ENCODE data around the gene STAT3. TPM values are rescaled to one million over a fixed set of nuclear protein-coding genes. Genes with fewer than 3 reads are reported as not detected.
A peak's percentile ranks its signal among the peaks of the same experiment; 100 is the strongest.

The STAT3 gene
- total and polyA plus RNA-seq, 2 of the 13 experiments (the other 11 are each of a cell fraction or from before 2014, with no cell fraction given): 61.8 to 62.4 TPM

DNA sequence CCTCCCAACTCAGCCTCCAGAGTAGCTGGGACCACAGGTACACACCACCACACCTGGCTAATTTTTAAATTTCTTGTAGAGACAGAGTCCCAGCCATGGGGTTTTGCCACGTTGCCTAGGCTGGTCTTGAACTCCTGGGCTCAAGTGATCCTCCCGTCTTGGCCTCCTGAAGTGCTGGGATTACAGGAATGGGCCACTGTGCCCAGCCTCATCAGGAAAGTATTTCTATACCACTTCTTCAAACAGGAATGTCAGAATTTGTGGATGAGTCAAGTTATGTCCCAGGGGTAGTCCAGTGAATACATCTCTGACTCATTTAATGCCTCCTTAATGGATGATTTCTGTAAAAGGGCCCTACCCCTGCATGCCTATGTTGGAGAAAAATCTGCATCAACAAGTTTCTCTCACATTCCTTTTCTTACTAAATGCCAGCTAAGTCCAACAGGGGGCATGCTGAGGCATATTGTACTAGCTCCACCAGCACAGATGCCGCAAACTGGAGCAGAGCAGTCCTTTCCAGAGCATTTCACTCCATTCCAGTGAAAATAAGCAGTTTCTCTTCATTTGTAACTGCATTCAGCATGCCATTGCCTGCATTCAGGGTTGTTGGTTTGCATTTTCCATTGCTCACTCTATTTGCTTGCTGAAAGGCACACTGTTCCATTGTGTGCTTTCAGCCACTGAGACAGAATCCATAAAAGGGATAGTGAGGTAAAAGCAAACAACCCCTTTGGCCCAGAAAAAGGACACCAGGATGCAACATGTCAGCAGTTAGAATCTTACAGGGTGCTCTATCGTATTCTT lies 40.1 kb upstream of the STAT3 start (continued):
- TF ChIP-seq, protein P1, sequence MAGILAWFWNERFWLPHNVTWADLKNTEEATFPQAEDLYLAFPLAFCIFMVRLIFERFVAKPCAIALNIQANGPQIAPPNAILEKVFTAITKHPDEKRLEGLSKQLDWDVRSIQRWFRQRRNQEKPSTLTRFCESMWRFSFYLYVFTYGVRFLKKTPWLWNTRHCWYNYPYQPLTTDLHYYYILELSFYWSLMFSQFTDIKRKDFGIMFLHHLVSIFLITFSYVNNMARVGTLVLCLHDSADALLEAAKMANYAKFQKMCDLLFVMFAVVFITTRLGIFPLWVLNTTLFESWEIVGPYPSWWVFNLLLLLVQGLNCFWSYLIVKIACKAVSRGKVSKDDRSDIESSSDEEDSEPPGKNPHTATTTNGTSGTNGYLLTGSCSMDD (CRISPR knock-in tag; IDR thresholded peaks at IDR 0.05): no peak
- no peak for TF ChIP-seq SP140L (CRISPR knock-in tag; IDR thresholded peaks at IDR 0.05; ENCODE audit: borderline replicate concordance)
- TF ChIP-seq, protein P2, sequence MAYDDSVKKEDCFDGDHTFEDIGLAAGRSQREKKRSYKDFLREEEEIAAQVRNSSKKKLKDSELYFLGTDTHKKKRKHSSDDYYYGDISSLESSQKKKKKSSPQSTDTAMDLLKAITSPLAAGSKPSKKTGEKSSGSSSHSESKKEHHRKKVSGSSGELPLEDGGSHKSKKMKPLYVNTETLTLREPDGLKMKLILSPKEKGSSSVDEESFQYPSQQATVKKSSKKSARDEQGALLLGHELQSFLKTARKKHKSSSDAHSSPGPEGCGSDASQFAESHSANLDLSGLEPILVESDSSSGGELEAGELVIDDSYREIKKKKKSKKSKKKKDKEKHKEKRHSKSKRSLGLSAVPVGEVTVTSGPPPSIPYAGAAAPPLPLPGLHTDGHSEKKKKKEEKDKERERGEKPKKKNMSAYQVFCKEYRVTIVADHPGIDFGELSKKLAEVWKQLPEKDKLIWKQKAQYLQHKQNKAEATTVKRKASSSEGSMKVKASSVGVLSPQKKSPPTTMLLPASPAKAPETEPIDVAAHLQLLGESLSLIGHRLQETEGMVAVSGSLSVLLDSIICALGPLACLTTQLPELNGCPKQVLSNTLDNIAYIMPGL (CRISPR knock-in tag; IDR thresholded peaks at IDR 0.05; ENCODE audit: borderline replicate concordance in 1 of 2, low read depth in 1 of 2): peak in 1 of 2 experiments; percentile 76; a peak in 2 of 4 replicates
- TF ChIP-seq, protein P3, sequence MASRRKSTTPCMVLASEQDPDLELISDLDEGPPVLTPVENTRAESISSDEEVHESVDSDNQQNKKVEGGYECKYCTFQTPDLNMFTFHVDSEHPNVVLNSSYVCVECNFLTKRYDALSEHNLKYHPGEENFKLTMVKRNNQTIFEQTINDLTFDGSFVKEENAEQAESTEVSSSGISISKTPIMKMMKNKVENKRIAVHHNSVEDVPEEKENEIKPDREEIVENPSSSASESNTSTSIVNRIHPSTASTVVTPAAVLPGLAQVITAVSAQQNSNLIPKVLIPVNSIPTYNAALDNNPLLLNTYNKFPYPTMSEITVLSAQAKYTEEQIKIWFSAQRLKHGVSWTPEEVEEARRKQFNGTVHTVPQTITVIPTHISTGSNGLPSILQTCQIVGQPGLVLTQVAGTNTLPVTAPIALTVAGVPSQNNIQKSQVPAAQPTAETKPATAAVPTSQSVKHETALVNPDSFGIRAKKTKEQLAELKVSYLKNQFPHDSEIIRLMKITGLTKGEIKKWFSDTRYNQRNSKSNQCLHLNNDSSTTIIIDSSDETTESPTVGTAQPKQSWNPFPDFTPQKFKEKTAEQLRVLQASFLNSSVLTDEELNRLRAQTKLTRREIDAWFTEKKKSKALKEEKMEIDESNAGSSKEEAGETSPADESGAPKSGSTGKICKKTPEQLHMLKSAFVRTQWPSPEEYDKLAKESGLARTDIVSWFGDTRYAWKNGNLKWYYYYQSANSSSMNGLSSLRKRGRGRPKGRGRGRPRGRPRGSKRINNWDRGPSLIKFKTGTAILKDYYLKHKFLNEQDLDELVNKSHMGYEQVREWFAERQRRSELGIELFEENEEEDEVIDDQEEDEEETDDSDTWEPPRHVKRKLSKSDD (CRISPR knock-in tag; IDR thresholded peaks at IDR 0.05; ENCODE audit: low read depth): no peak
- no peak for TF ChIP-seq HMG20B (CRISPR knock-in tag; conservative IDR thresholded peaks at IDR 0.05)
- peak; percentile 75 for TF ChIP-seq FOXA3 (CRISPR knock-in tag; IDR thresholded peaks at IDR 0.05)
- peak; percentile 57 for TF ChIP-seq SALL1 (CRISPR knock-in tag; IDR thresholded peaks at IDR 0.05)
- TF ChIP-seq, protein P4, sequence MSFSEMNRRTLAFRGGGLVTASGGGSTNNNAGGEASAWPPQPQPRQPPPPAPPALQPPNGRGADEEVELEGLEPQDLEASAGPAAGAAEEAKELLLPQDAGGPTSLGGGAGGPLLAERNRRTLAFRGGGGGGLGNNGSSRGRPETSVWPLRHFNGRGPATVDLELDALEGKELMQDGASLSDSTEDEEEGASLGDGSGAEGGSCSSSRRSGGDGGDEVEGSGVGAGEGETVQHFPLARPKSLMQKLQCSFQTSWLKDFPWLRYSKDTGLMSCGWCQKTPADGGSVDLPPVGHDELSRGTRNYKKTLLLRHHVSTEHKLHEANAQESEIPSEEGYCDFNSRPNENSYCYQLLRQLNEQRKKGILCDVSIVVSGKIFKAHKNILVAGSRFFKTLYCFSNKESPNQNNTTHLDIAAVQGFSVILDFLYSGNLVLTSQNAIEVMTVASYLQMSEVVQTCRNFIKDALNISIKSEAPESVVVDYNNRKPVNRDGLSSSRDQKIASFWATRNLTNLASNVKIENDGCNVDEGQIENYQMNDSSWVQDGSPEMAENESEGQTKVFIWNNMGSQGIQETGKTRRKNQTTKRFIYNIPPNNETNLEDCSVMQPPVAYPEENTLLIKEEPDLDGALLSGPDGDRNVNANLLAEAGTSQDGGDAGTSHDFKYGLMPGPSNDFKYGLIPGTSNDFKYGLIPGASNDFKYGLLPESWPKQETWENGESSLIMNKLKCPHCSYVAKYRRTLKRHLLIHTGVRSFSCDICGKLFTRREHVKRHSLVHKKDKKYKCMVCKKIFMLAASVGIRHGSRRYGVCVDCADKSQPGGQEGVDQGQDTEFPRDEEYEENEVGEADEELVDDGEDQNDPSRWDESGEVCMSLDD (CRISPR knock-in tag; IDR thresholded peaks at IDR 0.05; ENCODE audit: borderline replicate concordance): no peak
- TF ChIP-seq, protein P5, sequence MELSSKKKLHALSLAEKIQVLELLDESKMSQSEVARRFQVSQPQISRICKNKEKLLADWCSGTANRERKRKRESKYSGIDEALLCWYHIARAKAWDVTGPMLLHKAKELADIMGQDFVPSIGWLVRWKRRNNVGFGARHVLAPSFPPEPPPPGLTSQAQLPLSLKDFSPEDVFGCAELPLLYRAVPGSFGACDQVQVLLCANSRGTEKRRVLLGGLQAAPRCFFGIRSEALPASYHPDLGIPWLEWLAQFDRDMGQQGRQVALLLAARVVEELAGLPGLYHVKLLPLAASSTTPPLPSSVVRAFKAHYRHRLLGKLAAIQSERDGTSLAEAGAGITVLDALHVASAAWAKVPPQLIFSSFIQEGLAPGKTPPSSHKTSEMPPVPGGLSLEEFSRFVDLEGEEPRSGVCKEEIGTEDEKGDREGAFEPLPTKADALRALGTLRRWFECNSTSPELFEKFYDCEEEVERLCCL (CRISPR knock-in tag; IDR thresholded peaks at IDR 0.05; ENCODE audit: borderline replicate concordance): no peak
- peak; percentile 29 for TF ChIP-seq FOSL2 (CRISPR knock-in tag; IDR thresholded peaks at IDR 0.05)
- TF ChIP-seq ZNF44 (CRISPR knock-in tag; IDR thresholded peaks at IDR 0.05): 0 out of 2 replicates have a peak, but pooled peaks have one; percentile 25
- TF ChIP-seq SRSF1 (optimal IDR thresholded peaks at IDR 0.05; ENCODE audit: low read depth, low read length): no peak
- TF ChIP-seq, protein P6, sequence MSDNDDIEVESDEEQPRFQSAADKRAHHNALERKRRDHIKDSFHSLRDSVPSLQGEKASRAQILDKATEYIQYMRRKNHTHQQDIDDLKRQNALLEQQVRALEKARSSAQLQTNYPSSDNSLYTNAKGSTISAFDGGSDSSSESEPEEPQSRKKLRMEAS (IDR thresholded peaks at IDR 0.05): no peak; the same call in 1 of the 2 replicates
- TF ChIP-seq HOXA3 (CRISPR knock-in tag; IDR thresholded peaks at IDR 0.05): peak; percentile 68
- no peak for TF ChIP-seq TARDBP (CRISPR knock-in tag; IDR thresholded peaks at IDR 0.05)
- no peak for TF ChIP-seq MBD4 (IDR thresholded peaks at IDR 0.05; ENCODE audit: borderline replicate concordance, low read length)
- TF ChIP-seq SMYD3 (CRISPR knock-in tag; IDR thresholded peaks at IDR 0.05): no peak
